GM21528 (cell line): ENCODE data around the gene UBE2E3.
A peak's percentile ranks its signal among the peaks of the same experiment; 100 is the strongest.

Experiments used
- ATAC-seq: cut with Tn5 transposase; IDR thresholded peaks from one replicate; pipeline ENCODE4 v1.9.1; 2021; ENCODE audit warnings: mild to moderate bottlenecking, moderate library complexity; ENCODE audit not compliant: unreplicated experiment, low FRiP score

UBE2E3 gene

GRCh38 chr2:180980106-180980942, at the start of gene UBE2E3:
TSS of gene UBE2E3 (plus strand) at chr2:180980605. CDS start at chr2:180982043, 1,438 bp downstream.
- ATAC-seq, result peak; percentile 78

GRCh38 chr2:180931841-180932240, 48.6 kb upstream of the UBE2E3 start:
- no peak for ATAC-seq

GRCh38 chr2:180933332-180933731, 47.1 kb upstream of the UBE2E3 start:
- no peak for ATAC-seq

- ATAC-seq, result no peak
These were observed 45.5 kb upstream of the UBE2E3 start for GRCh38 chr2:180934911-180935310.

- peak; percentile 79 for ATAC-seq
These were observed 42.9 kb upstream of the UBE2E3 start for GRCh38 chr2:180937480-180937879.

GRCh38 chr2:180938451-180938850, 42.0 kb upstream of the UBE2E3 start:
- no peak for ATAC-seq

GRCh38 chr2:180943275-180943674, 37.1 kb upstream of the UBE2E3 start:
- ATAC-seq, result no peak

GRCh38 chr2:180944372-180944771, 36.0 kb upstream of the UBE2E3 start:
- no peak for ATAC-seq

- ATAC-seq, result no peak
These were observed 33.2 kb upstream of the UBE2E3 start for GRCh38 chr2:180947208-180947689.

- no peak for ATAC-seq
These were observed 30.5 kb upstream of the UBE2E3 start for GRCh38 chr2:180949896-180950295.

- no peak for ATAC-seq
These were observed 28.3 kb upstream of the UBE2E3 start for GRCh38 chr2:180952082-180952481.

- ATAC-seq, result no peak
These were observed 27.6 kb upstream of the UBE2E3 start for GRCh38 chr2:180952731-180953336.

- no peak for ATAC-seq
These were observed 26.9 kb upstream of the UBE2E3 start for GRCh38 chr2:180953550-180953949.

- ATAC-seq, result no peak
These were observed 25.3 kb upstream of the UBE2E3 start for GRCh38 chr2:180955101-180955500.

- ATAC-seq, result no peak
These were observed 20.6 kb upstream of the UBE2E3 start for GRCh38 chr2:180959787-180960186.

GRCh38 chr2:180960982-180961381, 19.4 kb upstream of the UBE2E3 start:
- no peak for ATAC-seq

GRCh38 chr2:180962727-180963314, 17.6 kb upstream of the UBE2E3 start:
- no peak for ATAC-seq

GRCh38 chr2:180966378-180966777, 14.0 kb upstream of the UBE2E3 start:
- no peak for ATAC-seq

GRCh38 chr2:180969124-180969523, 11.3 kb upstream of the UBE2E3 start:
- ATAC-seq, result no peak

- no peak for ATAC-seq
These were observed 10.4 kb upstream of the UBE2E3 start for GRCh38 chr2:180970016-180970415.

GRCh38 chr2:180971811-180972210, 8.6 kb upstream of the UBE2E3 start:
- no peak for ATAC-seq
